HEK293 (cell line): ENCODE measurements around the gene GRK3.

Experiments
- CTCF ChIA-PET: fragments of 350-600 bp; formaldehyde crosslinking; extraction: SDS; loops from one replicate; lab custom pipeline; 2021; ENCODE audit warnings: antibody characterized with exemption; lab: Yijun Ruan, JAX
- POLR2A ChIA-PET: fragments of 300-600 bp; formaldehyde crosslinking; extraction: SDS; loops from one replicate; lab custom pipeline; 2020; ENCODE audit warnings: antibody characterized with exemption, inconsistent platforms; lab: Yijun Ruan, JAX
- H3K27ac ChIP-seq: fragments of 200-500 bp; sonication (Bioruptor generic); 2 replicates; pipeline ENCODE4 v1.5.1; 2014; ENCODE audit warnings: low read depth, low read length, control low read depth, inconsistent platforms; ENCODE audit errors: extremely low read depth
- H3K36me3 ChIP-seq, 2 experiments: fragments of 200-500 bp in 1 of 2; sonication (Bioruptor generic) in 1 of 2; 1 replicate in 1 of 2; 2 replicates in 1 of 2; pipeline ENCODE4 v1.5.1; 2014 to 2017; ENCODE audit warnings: inconsistent platforms in 2 of 2, low read length in 2 of 2; ENCODE audit not compliant: control insufficient read depth in 2 of 2, insufficient read depth in 1 of 2
- H3K4me1 ChIP-seq: fragments of 200-500 bp; sonication (Bioruptor generic); 2 replicates; pipeline ENCODE4 v1.5.1; 2014; ENCODE audit warnings: mild to moderate bottlenecking, low read length, inconsistent platforms; ENCODE audit not compliant: control insufficient read depth, insufficient read depth
- H3K4me3 ChIP-seq: 2 replicates; pipeline ENCODE4 v1.5.1; 2011; ENCODE audit warnings: low read depth, mild to moderate bottlenecking, control low read depth, low read length, moderate library complexity
- H3K9me3 ChIP-seq: fragments of 200-500 bp; sonication (Bioruptor generic); 2 replicates; pipeline ENCODE4 v1.5.1; 2014; ENCODE audit warnings: low read depth, low read length, inconsistent platforms; ENCODE audit not compliant: control insufficient read depth, insufficient read depth
- GFI1B ChIP-seq: fragments of 450-650 bp; formaldehyde crosslinking; IDR thresholded peaks from 2 replicates; pipeline ENCODE4 v1.5.1; 2016; ENCODE audit warnings: missing biosample characterization, missing genetic modification characterization
- HOXA7 ChIP-seq: sonication (generic); formaldehyde crosslinking; IDR thresholded peaks from 2 replicates; pipeline ENCODE4 v1.8.1; 2022; ENCODE audit warnings: missing genetic modification reagents, borderline replicate concordance
- SALL2 ChIP-seq: fragments of 450-650 bp; formaldehyde crosslinking; IDR thresholded peaks from 2 replicates; pipeline ENCODE4 v1.5.0; 2017; ENCODE audit warnings: missing biosample characterization, mild to moderate bottlenecking, missing genetic modification characterization, borderline replicate concordance
- ZBTB21 ChIP-seq: fragments of 450-650 bp; formaldehyde crosslinking; IDR thresholded peaks from 2 replicates; pipeline ENCODE4 v1.5.1; 2017; ENCODE audit warnings: missing biosample characterization, missing genetic modification characterization
- ZBTB44 ChIP-seq: fragments of 450-650 bp; IDR thresholded peaks from 2 replicates; pipeline ENCODE4 v1.5.1; 2018; ENCODE audit warnings: missing biosample characterization, mild to moderate bottlenecking, missing genetic modification characterization
- ZNF133 ChIP-seq: fragments of 450-650 bp; formaldehyde crosslinking; IDR thresholded peaks from 2 replicates; pipeline ENCODE4 v1.5.1; 2016; ENCODE audit warnings: missing biosample characterization, missing genetic modification characterization
- ZNF24 ChIP-seq: fragments of 450-650 bp; formaldehyde crosslinking; IDR thresholded peaks from 2 replicates; pipeline ENCODE4 v1.5.1; 2016; ENCODE audit warnings: missing biosample characterization, missing genetic modification characterization
- ZNF266 ChIP-seq: fragments of 450-650 bp; formaldehyde crosslinking; IDR thresholded peaks from 2 replicates; pipeline ENCODE4 v1.5.1; 2016; ENCODE audit warnings: missing biosample characterization, missing genetic modification characterization, low read depth
- ZNF335 ChIP-seq: fragments of 450-650 bp; formaldehyde crosslinking; conservative IDR thresholded peaks from 2 replicates; pipeline ENCODE4 v1.5.1; 2016; ENCODE audit warnings: missing biosample characterization, missing genetic modification characterization
- ZNF398 ChIP-seq: fragments of 450-650 bp; formaldehyde crosslinking; IDR thresholded peaks from 2 replicates; pipeline ENCODE4 v1.5.1; 2017; ENCODE audit warnings: missing biosample characterization, missing genetic modification characterization
- ZNF416 ChIP-seq: fragments of 450-650 bp; formaldehyde crosslinking; IDR thresholded peaks from 2 replicates; pipeline ENCODE4 v1.5.1; 2016; ENCODE audit warnings: missing biosample characterization, missing genetic modification characterization
- ZNF473 ChIP-seq: fragments of 450-650 bp; formaldehyde crosslinking; IDR thresholded peaks from 2 replicates; pipeline ENCODE4 v1.5.1; 2017; ENCODE audit warnings: missing biosample characterization, missing genetic modification characterization
- ZNF600 ChIP-seq: fragments of 450-650 bp; formaldehyde crosslinking; IDR thresholded peaks from 2 replicates; pipeline ENCODE4 v1.5.1; 2016; ENCODE audit warnings: missing biosample characterization, missing genetic modification characterization
- ZNF610 ChIP-seq: fragments of 450-650 bp; formaldehyde crosslinking; IDR thresholded peaks from 2 replicates; pipeline ENCODE4 v1.5.1; 2016; ENCODE audit warnings: missing biosample characterization, missing genetic modification characterization, borderline replicate concordance
- ZNF626 ChIP-seq: fragments of 450-650 bp; sonication (Bioruptor Pico); formaldehyde crosslinking; IDR thresholded peaks from 2 replicates; pipeline ENCODE4 v1.5.1; 2018; ENCODE audit warnings: missing biosample characterization, missing genetic modification characterization, inconsistent platforms
- ZNF76 ChIP-seq: fragments of 450-650 bp; formaldehyde crosslinking; IDR thresholded peaks from 2 replicates; pipeline ENCODE4; 2016; ENCODE audit warnings: low read depth, missing biosample characterization, missing genetic modification characterization, borderline replicate concordance
- ZSCAN16 ChIP-seq: fragments of 450-650 bp; formaldehyde crosslinking; IDR thresholded peaks from 2 replicates; pipeline ENCODE4 v1.5.1; 2016; ENCODE audit warnings: missing biosample characterization, missing genetic modification characterization
- TF ChIP-seq, protein P1 (sequence below): fragments of 450-650 bp; formaldehyde crosslinking; IDR thresholded peaks from 2 replicates; pipeline ENCODE4 v1.5.1; 2016; ENCODE audit warnings: missing biosample characterization, missing genetic modification characterization, borderline replicate concordance
- TF ChIP-seq, protein P2 (sequence below): fragments of 450-650 bp; formaldehyde crosslinking; IDR thresholded peaks from 2 replicates; pipeline ENCODE4 v1.5.1; 2016; ENCODE audit warnings: missing biosample characterization, missing genetic modification characterization, borderline replicate concordance

The GRK3 gene

DNA sequence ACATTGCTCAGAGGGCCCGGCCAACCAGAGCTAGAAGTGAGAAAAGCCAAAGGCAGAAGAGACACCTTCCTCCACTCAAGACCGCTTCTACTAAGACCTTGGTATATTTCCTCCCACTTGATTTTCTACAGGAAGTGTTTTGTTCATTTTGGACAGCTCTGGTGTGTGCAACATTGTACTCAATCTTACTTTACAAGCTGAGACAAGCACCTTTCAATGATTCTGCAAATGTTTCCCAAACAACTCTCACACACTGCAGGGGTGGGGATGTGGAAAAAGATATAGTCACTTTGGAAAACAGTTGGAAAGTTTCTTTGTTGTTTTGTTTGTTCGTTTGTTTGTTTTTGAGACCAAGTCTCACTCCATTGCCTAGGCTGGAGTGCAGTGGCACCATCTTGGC is 193.2 kb downstream of the GRK3 start:
- H3K4me3 ChIP-seq = no peak overlapping the region
- no peaks in the 10 kb centered on the region for H3K9me3 ChIP-seq
- H3K27ac ChIP-seq = no peak overlapping the region
- POLR2A ChIA-PET = no interaction called here
- no peaks in the 10 kb centered on the region for H3K36me3 ChIP-seq
- H3K4me1 ChIP-seq = no peaks in the 10 kb centered on the region
- CTCF ChIA-PET = interaction anchor here (0.7 to 1.2 kb wide), 3 partner anchors 14 to 424 kb away, joined by 3 to 4 read pairs (median 3); no protein-coding TSS in a partner anchor
- no peak for TF ChIP-seq GFI1B (tag by site-specific recombination)
- no peak for TF ChIP-seq ZNF398
- no peak for TF ChIP-seq ZNF610 (tag by site-specific recombination)
- TF ChIP-seq ZNF133 = no peak
- no peak for TF ChIP-seq ZNF335 (tag by site-specific recombination)
- no peak for TF ChIP-seq SALL2 (tag by site-specific recombination)
- no peak for TF ChIP-seq ZNF76 (tag by site-specific recombination)
- no peak for TF ChIP-seq ZNF600 (tag by site-specific recombination)
- no peak for TF ChIP-seq ZSCAN16 (tag by site-specific recombination)
- TF ChIP-seq ZNF24 (tag by site-specific recombination) = no peak
- no peak for TF ChIP-seq ZNF416
- no peak for TF ChIP-seq HOXA7 (CRISPR knock-in tag)
- TF ChIP-seq, protein P1, sequence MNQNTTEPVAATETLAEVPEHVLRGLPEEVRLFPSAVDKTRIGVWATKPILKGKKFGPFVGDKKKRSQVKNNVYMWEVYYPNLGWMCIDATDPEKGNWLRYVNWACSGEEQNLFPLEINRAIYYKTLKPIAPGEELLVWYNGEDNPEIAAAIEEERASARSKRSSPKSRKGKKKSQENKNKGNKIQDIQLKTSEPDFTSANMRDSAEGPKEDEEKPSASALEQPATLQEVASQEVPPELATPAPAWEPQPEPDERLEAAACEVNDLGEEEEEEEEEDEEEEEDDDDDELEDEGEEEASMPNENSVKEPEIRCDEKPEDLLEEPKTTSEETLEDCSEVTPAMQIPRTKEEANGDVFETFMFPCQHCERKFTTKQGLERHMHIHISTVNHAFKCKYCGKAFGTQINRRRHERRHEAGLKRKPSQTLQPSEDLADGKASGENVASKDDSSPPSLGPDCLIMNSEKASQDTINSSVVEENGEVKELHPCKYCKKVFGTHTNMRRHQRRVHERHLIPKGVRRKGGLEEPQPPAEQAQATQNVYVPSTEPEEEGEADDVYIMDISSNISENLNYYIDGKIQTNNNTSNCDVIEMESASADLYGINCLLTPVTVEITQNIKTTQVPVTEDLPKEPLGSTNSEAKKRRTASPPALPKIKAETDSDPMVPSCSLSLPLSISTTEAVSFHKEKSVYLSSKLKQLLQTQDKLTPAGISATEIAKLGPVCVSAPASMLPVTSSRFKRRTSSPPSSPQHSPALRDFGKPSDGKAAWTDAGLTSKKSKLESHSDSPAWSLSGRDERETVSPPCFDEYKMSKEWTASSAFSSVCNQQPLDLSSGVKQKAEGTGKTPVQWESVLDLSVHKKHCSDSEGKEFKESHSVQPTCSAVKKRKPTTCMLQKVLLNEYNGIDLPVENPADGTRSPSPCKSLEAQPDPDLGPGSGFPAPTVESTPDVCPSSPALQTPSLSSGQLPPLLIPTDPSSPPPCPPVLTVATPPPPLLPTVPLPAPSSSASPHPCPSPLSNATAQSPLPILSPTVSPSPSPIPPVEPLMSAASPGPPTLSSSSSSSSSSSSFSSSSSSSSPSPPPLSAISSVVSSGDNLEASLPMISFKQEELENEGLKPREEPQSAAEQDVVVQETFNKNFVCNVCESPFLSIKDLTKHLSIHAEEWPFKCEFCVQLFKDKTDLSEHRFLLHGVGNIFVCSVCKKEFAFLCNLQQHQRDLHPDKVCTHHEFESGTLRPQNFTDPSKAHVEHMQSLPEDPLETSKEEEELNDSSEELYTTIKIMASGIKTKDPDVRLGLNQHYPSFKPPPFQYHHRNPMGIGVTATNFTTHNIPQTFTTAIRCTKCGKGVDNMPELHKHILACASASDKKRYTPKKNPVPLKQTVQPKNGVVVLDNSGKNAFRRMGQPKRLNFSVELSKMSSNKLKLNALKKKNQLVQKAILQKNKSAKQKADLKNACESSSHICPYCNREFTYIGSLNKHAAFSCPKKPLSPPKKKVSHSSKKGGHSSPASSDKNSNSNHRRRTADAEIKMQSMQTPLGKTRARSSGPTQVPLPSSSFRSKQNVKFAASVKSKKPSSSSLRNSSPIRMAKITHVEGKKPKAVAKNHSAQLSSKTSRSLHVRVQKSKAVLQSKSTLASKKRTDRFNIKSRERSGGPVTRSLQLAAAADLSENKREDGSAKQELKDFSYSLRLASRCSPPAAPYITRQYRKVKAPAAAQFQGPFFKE (tag by site-specific recombination) = no peak
- TF ChIP-seq, protein P2, sequence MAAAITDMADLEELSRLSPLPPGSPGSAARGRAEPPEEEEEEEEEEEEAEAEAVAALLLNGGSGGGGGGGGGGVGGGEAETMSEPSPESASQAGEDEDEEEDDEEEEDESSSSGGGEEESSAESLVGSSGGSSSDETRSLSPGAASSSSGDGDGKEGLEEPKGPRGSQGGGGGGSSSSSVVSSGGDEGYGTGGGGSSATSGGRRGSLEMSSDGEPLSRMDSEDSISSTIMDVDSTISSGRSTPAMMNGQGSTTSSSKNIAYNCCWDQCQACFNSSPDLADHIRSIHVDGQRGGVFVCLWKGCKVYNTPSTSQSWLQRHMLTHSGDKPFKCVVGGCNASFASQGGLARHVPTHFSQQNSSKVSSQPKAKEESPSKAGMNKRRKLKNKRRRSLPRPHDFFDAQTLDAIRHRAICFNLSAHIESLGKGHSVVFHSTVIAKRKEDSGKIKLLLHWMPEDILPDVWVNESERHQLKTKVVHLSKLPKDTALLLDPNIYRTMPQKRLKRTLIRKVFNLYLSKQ (tag by site-specific recombination) = no peak
- TF ChIP-seq ZBTB44 (tag by site-specific recombination) = no peak
- TF ChIP-seq ZNF626 = no peak
- TF ChIP-seq ZNF266 (tag by site-specific recombination) = no peak
- TF ChIP-seq ZBTB21 (tag by site-specific recombination) = no peak
- TF ChIP-seq ZNF473 (tag by site-specific recombination) = no peak
